ENCODE results near the gene NEK11. TPM values are rescaled to one million over a fixed set of nuclear protein-coding genes. Genes with fewer than 3 reads are reported as not detected.

Gene NEK11
- total and polyA plus RNA-seq, 9 donors, result 6.3 to 11.5 (median 7.5) TPM

GRCh38 chr3:131007256-131007655, 19.4 kb upstream of the NEK11 start:
- Histone ChIP-seq H3K9me3 (replicated peaks; ENCODE audit: control insufficient read depth, low read depth, low read length) (no peaks in the 10 kb centered on the region), H3K27me3 (ENCODE audit: control insufficient read depth, insufficient read depth, low read length) (no peaks in the 10 kb centered on the region), H3K36me3 (ENCODE audit: control insufficient read depth, insufficient read depth, low read length) (peaks cover 29% of the 10 kb centered on the region), H3K4me1 (ENCODE audit: control insufficient read depth, insufficient read depth, low read length) (no peaks in the 10 kb centered on the region), H3K4me3 (ENCODE audit: low read length) (no peak overlapping the region), H3K27ac (ENCODE audit: low read length) (no peak overlapping the region)
- 100% methylated on average over 1 of the region's 2 CpGs for whole genome bisulfite sequencing (ENCODE audit: insufficient coverage)
- no peak for DNase-seq

- H3K4me3 ChIP-seq (ENCODE audit: low read length), result no peak overlapping the region
- H3K27ac ChIP-seq (ENCODE audit: low read length), result no peak overlapping the region
- H3K9me3 ChIP-seq (replicated peaks; ENCODE audit: control insufficient read depth, low read depth, low read length), result no peaks in the 10 kb centered on the region
- whole genome bisulfite sequencing (ENCODE audit: insufficient coverage), result no CpG with 5 or more reads among the region's 2 CpGs
- H3K36me3 ChIP-seq (ENCODE audit: control insufficient read depth, insufficient read depth, low read length), result peaks cover 31% of the 10 kb centered on the region
- H3K27me3 ChIP-seq (ENCODE audit: control insufficient read depth, insufficient read depth, low read length), result no peaks in the 10 kb centered on the region
- no peak for DNase-seq
- H3K4me1 ChIP-seq (ENCODE audit: control insufficient read depth, insufficient read depth, low read length), result no peaks in the 10 kb centered on the region
These were observed 18.9 kb upstream of the NEK11 start for GRCh38 chr3:131007782-131008181.

DNA sequence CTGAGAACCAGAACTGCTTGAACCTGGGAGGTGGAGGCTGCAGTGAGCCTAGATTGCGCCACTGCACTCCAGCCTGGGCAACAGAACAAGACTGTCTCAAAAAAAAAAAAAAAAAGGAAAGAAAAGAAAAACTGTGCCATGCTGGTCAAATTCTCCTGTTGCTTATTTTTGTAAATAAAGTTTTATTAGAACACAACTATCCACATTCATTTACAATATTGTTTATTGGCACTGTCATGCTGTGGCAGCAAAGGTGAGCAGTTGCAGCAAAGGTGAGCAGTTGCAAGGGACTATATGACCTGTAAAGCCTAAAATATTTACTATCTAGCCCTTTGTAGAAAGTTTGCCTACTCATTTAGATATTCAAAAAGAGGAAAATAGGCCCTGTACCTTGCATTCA, 18.4 kb upstream of the NEK11 start:
- Histone ChIP-seq H3K27ac (ENCODE audit: low read length) (no peak overlapping the region), H3K4me1 (ENCODE audit: control insufficient read depth, insufficient read depth, low read length) (no peaks in the 10 kb centered on the region), H3K4me3 (ENCODE audit: low read length) (no peak overlapping the region), H3K36me3 (ENCODE audit: control insufficient read depth, insufficient read depth, low read length) (peaks cover 33% of the 10 kb centered on the region), H3K9me3 (replicated peaks; ENCODE audit: control insufficient read depth, low read depth, low read length) (no peaks in the 10 kb centered on the region), H3K27me3 (ENCODE audit: control insufficient read depth, insufficient read depth, low read length) (no peaks in the 10 kb centered on the region)
- no CpG with 5 or more reads among the region's 1 CpG for WGBS (ENCODE audit: insufficient coverage)
- no peak for DNase-seq

- no CpG with 5 or more reads among the region's 1 CpG for WGBS (ENCODE audit: insufficient coverage)
- no peaks in the 10 kb centered on the region for H3K27me3 ChIP-seq (ENCODE audit: control insufficient read depth, insufficient read depth, low read length)
- no peak for DNase-seq
- no peaks in the 10 kb centered on the region for H3K4me1 ChIP-seq (ENCODE audit: control insufficient read depth, insufficient read depth, low read length)
- no peak overlapping the region for H3K4me3 ChIP-seq (ENCODE audit: low read length)
- H3K36me3 ChIP-seq (ENCODE audit: control insufficient read depth, insufficient read depth, low read length), result peaks cover 38% of the 10 kb centered on the region
- no peak overlapping the region for H3K27ac ChIP-seq (ENCODE audit: low read length)
- H3K9me3 ChIP-seq (replicated peaks; ENCODE audit: control insufficient read depth, low read depth, low read length), result no peaks in the 10 kb centered on the region
These were observed 17.0 kb upstream of the NEK11 start for GRCh38 chr3:131009698-131010097.

GRCh38 chr3:131018970-131019369, 7.7 kb upstream of the NEK11 start:
- Histone ChIP-seq H3K27ac (ENCODE audit: low read length) (no peak overlapping the region), H3K4me3 (ENCODE audit: low read length) (no peak overlapping the region), H3K4me1 (ENCODE audit: control insufficient read depth, insufficient read depth, low read length) (peaks cover 2% of the 10 kb centered on the region), H3K36me3 (ENCODE audit: control insufficient read depth, insufficient read depth, low read length) (peaks cover 30% of the 10 kb centered on the region), H3K27me3 (ENCODE audit: control insufficient read depth, insufficient read depth, low read length) (no peaks in the 10 kb centered on the region), H3K9me3 (replicated peaks; ENCODE audit: control insufficient read depth, low read depth, low read length) (no peaks in the 10 kb centered on the region)
- no CpG with 5 or more reads among the region's 3 CpGs for WGBS (ENCODE audit: insufficient coverage)
- no peak for DNase-seq

DNA sequence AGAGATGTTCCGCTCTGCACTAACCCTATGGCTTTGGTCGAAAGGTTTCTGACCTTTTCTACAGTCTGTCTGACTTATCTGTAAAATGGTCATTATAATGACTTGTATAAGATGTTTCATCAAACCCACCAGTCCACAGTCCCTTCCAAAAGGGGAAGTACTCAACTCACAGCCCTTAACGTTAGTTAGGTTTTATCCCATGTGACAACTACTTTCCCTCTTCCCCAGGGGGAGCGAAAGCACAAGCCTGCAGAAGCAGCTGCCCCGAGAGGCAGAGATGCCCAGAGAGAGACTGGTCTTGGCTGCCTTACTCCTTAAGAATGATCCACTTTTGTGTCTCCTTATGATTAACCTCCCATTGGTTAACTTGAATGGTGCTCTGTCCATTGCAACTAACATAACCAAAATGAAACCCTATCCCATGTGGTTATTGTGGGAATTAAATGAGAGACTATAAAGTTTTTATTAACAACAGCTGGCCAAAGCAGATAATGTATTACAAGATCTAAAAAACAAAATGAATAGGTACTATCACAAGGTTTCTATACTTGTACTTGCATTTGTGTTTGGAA, 6.5 kb upstream of the NEK11 start:
- no CpG with 5 or more reads among the region's 5 CpGs for whole genome bisulfite sequencing (ENCODE audit: insufficient coverage)

GRCh38 chr3:131025539-131025938, 1.1 kb upstream of the NEK11 start:
- no peak overlapping the region for H3K27ac ChIP-seq (ENCODE audit: low read length)
- DNase-seq, result no peak
- peaks cover 7% of the 10 kb centered on the region for H3K4me1 ChIP-seq (ENCODE audit: control insufficient read depth, insufficient read depth, low read length)
- no peaks in the 10 kb centered on the region for H3K27me3 ChIP-seq (ENCODE audit: control insufficient read depth, insufficient read depth, low read length)
- no peaks in the 10 kb centered on the region for H3K9me3 ChIP-seq (replicated peaks; ENCODE audit: control insufficient read depth, low read depth, low read length)
- no CpG with 5 or more reads among the region's 1 CpG for WGBS (ENCODE audit: insufficient coverage)
- no peak overlapping the region for H3K4me3 ChIP-seq (ENCODE audit: low read length)
- H3K36me3 ChIP-seq (ENCODE audit: control insufficient read depth, insufficient read depth, low read length), result peaks cover 17% of the 10 kb centered on the region

More for the DNA sequence above, 6.5 kb upstream of the NEK11 start:
- Histone ChIP-seq H3K4me3 (ENCODE audit: low read length) (no peak overlapping the region), H3K36me3 (ENCODE audit: control insufficient read depth, insufficient read depth, low read length) (peaks cover 31% of the 10 kb centered on the region), H3K27ac (ENCODE audit: low read length) (no peak overlapping the region), H3K4me1 (ENCODE audit: control insufficient read depth, insufficient read depth, low read length) (peaks cover 2% of the 10 kb centered on the region), H3K9me3 (replicated peaks; ENCODE audit: control insufficient read depth, low read depth, low read length) (no peaks in the 10 kb centered on the region), H3K27me3 (ENCODE audit: control insufficient read depth, insufficient read depth, low read length) (no peaks in the 10 kb centered on the region)
- DNase-seq, result peak; percentile 39

GRCh38 chr3:131028844-131029243, 2.2 kb downstream of the NEK11 start:
- no peak for DNase-seq
- peaks cover 7% of the 10 kb centered on the region for H3K4me1 ChIP-seq (ENCODE audit: control insufficient read depth, insufficient read depth, low read length)
- H3K27ac ChIP-seq (ENCODE audit: low read length), result no peak overlapping the region
- peaks cover 14% of the 10 kb centered on the region for H3K36me3 ChIP-seq (ENCODE audit: control insufficient read depth, insufficient read depth, low read length)
- H3K4me3 ChIP-seq (ENCODE audit: low read length), result no peak overlapping the region
- no peaks in the 10 kb centered on the region for H3K27me3 ChIP-seq (ENCODE audit: control insufficient read depth, insufficient read depth, low read length)
- no CpG with 5 or more reads among the region's 3 CpGs for WGBS (ENCODE audit: insufficient coverage)
- no peaks in the 10 kb centered on the region for H3K9me3 ChIP-seq (replicated peaks; ENCODE audit: control insufficient read depth, low read depth, low read length)

- H3K36me3 ChIP-seq (ENCODE audit: control insufficient read depth, insufficient read depth, low read length), result peaks cover 6% of the 10 kb centered on the region
- H3K27me3 ChIP-seq (ENCODE audit: control insufficient read depth, insufficient read depth, low read length), result no peaks in the 10 kb centered on the region
- DNase-seq, result no peak
- no peak overlapping the region for H3K27ac ChIP-seq (ENCODE audit: low read length)
- H3K4me3 ChIP-seq (ENCODE audit: low read length), result no peak overlapping the region
- WGBS (ENCODE audit: insufficient coverage), result no CpG with 5 or more reads among the region's 3 CpGs
- H3K4me1 ChIP-seq (ENCODE audit: control insufficient read depth, insufficient read depth, low read length), result peaks cover 4% of the 10 kb centered on the region
- no peaks in the 10 kb centered on the region for H3K9me3 ChIP-seq (replicated peaks; ENCODE audit: control insufficient read depth, low read depth, low read length)
These were observed 5.0 kb downstream of the NEK11 start for GRCh38 chr3:131031660-131032059.

DNA sequence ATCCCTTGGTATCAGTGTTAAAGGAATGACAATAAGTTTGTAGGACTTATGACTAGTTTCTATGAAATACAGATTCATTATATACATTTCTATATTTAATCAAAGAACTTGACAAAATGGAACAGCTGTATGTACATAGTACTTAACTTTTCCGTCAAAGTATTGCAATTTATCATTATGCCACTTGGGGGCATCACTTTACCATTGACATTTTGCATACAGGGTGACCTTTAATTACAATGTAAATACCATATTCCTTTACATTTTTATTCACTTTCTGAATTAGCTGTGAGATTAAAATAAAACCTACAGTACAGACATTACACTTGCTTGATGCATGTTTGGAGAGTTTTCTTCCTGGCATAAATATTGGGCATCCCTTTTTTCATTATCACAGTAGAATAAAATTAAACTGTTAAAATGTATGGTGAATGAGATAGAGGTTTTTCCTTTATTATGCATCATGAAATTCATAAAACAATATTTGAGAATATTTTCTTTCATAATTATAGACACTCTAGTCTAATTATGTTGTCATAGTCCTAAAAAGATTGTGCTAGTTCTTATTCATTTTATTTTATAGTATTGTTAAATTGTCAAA, 6.9 kb downstream of the NEK11 start:
- DNase-seq, result peak; percentile 48
- peaks cover 6% of the 10 kb centered on the region for H3K36me3 ChIP-seq (ENCODE audit: control insufficient read depth, insufficient read depth, low read length)
- no peaks in the 10 kb centered on the region for H3K9me3 ChIP-seq (replicated peaks; ENCODE audit: control insufficient read depth, low read depth, low read length)
- H3K4me3 ChIP-seq (ENCODE audit: low read length), result no peak overlapping the region
- no peaks in the 10 kb centered on the region for H3K27me3 ChIP-seq (ENCODE audit: control insufficient read depth, insufficient read depth, low read length)
- H3K27ac ChIP-seq (ENCODE audit: low read length), result no peak overlapping the region
- no CpG with 5 or more reads among the region's 1 CpG for WGBS (ENCODE audit: insufficient coverage)
- no peaks in the 10 kb centered on the region for H3K4me1 ChIP-seq (ENCODE audit: control insufficient read depth, insufficient read depth, low read length)
